Measurements from ENCODE around the gene POC1A. TPM values are rescaled to one million over a fixed set of nuclear protein-coding genes. Genes with fewer than 3 reads are reported as not detected.

POC1A gene
- total and polyA plus RNA-seq, 2 of the 8 experiments (the other 6 are each of a cell fraction or from before 2014, with no cell fraction given), result 35.7 to 39.2 TPM

Other genes with a start within 250 kb of the POC1A start
- 55.6 TPM in 2 replicates for gene RRP9, start 212.5 kb downstream of the POC1A start, total RNA-seq (2021; fragmentation: NEBNext Ultra II Directional; extraction: Animal tissue kit (Norgen Biotek cat#: 25700))
- gene RRP9, start 212.5 kb downstream of the POC1A start, polyA plus RNA-seq (2011; rRNA removed), result 68.9 and 81.8 TPM in 2 replicates
- 1.1 and 1.3 TPM in 2 replicates for gene PARP3, start 212.1 kb downstream of the POC1A start, total RNA-seq (2021; fragmentation: NEBNext Ultra II Directional; extraction: Animal tissue kit (Norgen Biotek cat#: 25700))
- gene PARP3, start 212.1 kb downstream of the POC1A start, polyA plus RNA-seq (2011; rRNA removed), result 1.6 and 2.1 TPM in 2 replicates
- 0.19 and 0.22 TPM in 2 replicates for gene GPR62, start 199.0 kb downstream of the POC1A start, total RNA-seq (2021; fragmentation: NEBNext Ultra II Directional; extraction: Animal tissue kit (Norgen Biotek cat#: 25700))
- 0.29 and 0.36 TPM in 2 replicates for gene GPR62, start 199.0 kb downstream of the POC1A start, polyA plus RNA-seq (2011; rRNA removed)
- 16.4 and 19.6 TPM in 2 replicates for gene PCBP4, start 187.0 kb downstream of the POC1A start, total RNA-seq (2021; fragmentation: NEBNext Ultra II Directional; extraction: Animal tissue kit (Norgen Biotek cat#: 25700))
- gene PCBP4, start 187.0 kb downstream of the POC1A start, polyA plus RNA-seq (2011; rRNA removed), result 34.1 and 51.2 TPM in 2 replicates
- gene ABHD14B, start 180.4 kb downstream of the POC1A start, total RNA-seq (2021; fragmentation: NEBNext Ultra II Directional; extraction: Animal tissue kit (Norgen Biotek cat#: 25700)), result 5.8 and 6.1 TPM in 2 replicates
- 18.0 and 20.0 TPM in 2 replicates for gene ABHD14B, start 180.4 kb downstream of the POC1A start, polyA plus RNA-seq (2011; rRNA removed)
- 1.8 and 4.6 TPM in 2 replicates for gene ABHD14A, start 179.4 kb downstream of the POC1A start, total RNA-seq (2021; fragmentation: NEBNext Ultra II Directional; extraction: Animal tissue kit (Norgen Biotek cat#: 25700))
- gene ABHD14A, start 179.4 kb downstream of the POC1A start, polyA plus RNA-seq (2011; rRNA removed), result 9.8 and 12.4 TPM in 2 replicates
- 45.5 and 48.3 TPM in 2 replicates for gene ACY1, start 170.9 kb downstream of the POC1A start, total RNA-seq (2021; fragmentation: NEBNext Ultra II Directional; extraction: Animal tissue kit (Norgen Biotek cat#: 25700))
- 113 and 189 TPM in 2 replicates for gene ACY1, start 170.9 kb downstream of the POC1A start, polyA plus RNA-seq (2011; rRNA removed)
- 1,467 and 1,476 TPM in 2 replicates for gene RPL29, start 158.5 kb downstream of the POC1A start, total RNA-seq (2021; fragmentation: NEBNext Ultra II Directional; extraction: Animal tissue kit (Norgen Biotek cat#: 25700))
- 2,660 and 3,062 TPM in 2 replicates for gene RPL29, start 158.5 kb downstream of the POC1A start, polyA plus RNA-seq (2011; rRNA removed)
- 19.4 and 20.5 TPM in 2 replicates for gene DUSP7, start 97.9 kb downstream of the POC1A start, total RNA-seq (2021; fragmentation: NEBNext Ultra II Directional; extraction: Animal tissue kit (Norgen Biotek cat#: 25700))
- 24.9 and 32.1 TPM in 2 replicates for gene DUSP7, start 97.9 kb downstream of the POC1A start, polyA plus RNA-seq (2011; rRNA removed)
- 45.2 and 45.9 TPM in 2 replicates for gene ALAS1, start 43.7 kb upstream of the POC1A start, total RNA-seq (2021; fragmentation: NEBNext Ultra II Directional; extraction: Animal tissue kit (Norgen Biotek cat#: 25700))
- 84.4 and 87.7 TPM in 2 replicates for gene ALAS1, start 43.7 kb upstream of the POC1A start, polyA plus RNA-seq (2011; rRNA removed)
- not detected in 2 replicates for gene TLR9, start 71.2 kb upstream of the POC1A start, total RNA-seq (2021; fragmentation: NEBNext Ultra II Directional; extraction: Animal tissue kit (Norgen Biotek cat#: 25700))
- 0.05 and 0.06 TPM in 2 replicates for gene TLR9, start 71.2 kb upstream of the POC1A start, polyA plus RNA-seq (2011; rRNA removed)
- 62.6 and 65.2 TPM in 2 replicates for gene TWF2, start 84.7 kb upstream of the POC1A start, total RNA-seq (2021; fragmentation: NEBNext Ultra II Directional; extraction: Animal tissue kit (Norgen Biotek cat#: 25700))
- gene TWF2, start 84.7 kb upstream of the POC1A start, polyA plus RNA-seq (2011; rRNA removed), result 90.4 and 135 TPM in 2 replicates
- 5.2 and 5.4 TPM in 2 replicates for gene PPM1M, start 91.3 kb upstream of the POC1A start, total RNA-seq (2021; fragmentation: NEBNext Ultra II Directional; extraction: Animal tissue kit (Norgen Biotek cat#: 25700))
- 5.1 and 6.3 TPM in 2 replicates for gene PPM1M, start 91.3 kb upstream of the POC1A start, polyA plus RNA-seq (2011; rRNA removed)
- gene WDR82, start 124.2 kb upstream of the POC1A start, total RNA-seq (2021; fragmentation: NEBNext Ultra II Directional; extraction: Animal tissue kit (Norgen Biotek cat#: 25700)), result 77.2 and 82.7 TPM in 2 replicates
- gene WDR82, start 124.2 kb upstream of the POC1A start, polyA plus RNA-seq (2011; rRNA removed), result 25.8 and 33.5 TPM in 2 replicates
- gene GLYCTK, start 133.4 kb upstream of the POC1A start, total RNA-seq (2021; fragmentation: NEBNext Ultra II Directional; extraction: Animal tissue kit (Norgen Biotek cat#: 25700)), result 3.5 and 4.2 TPM in 2 replicates
- gene GLYCTK, start 133.4 kb upstream of the POC1A start, polyA plus RNA-seq (2011; rRNA removed), result 8.7 and 11.1 TPM in 2 replicates
- 0.63 and 1.5 TPM in 2 replicates for gene DNAH1, start 161.9 kb upstream of the POC1A start, total RNA-seq (2021; fragmentation: NEBNext Ultra II Directional; extraction: Animal tissue kit (Norgen Biotek cat#: 25700))
- 1.0 and 1.9 TPM in 2 replicates for gene DNAH1, start 161.9 kb upstream of the POC1A start, polyA plus RNA-seq (2011; rRNA removed)

Measured in H1 (cell line).